Forelimb muscle (tissue), 1 donor: ENCODE results near the gene LNX1. TPM values are rescaled to one million over a fixed set of nuclear protein-coding genes. Genes with fewer than 3 reads are reported as not detected.
A peak's percentile ranks its signal among the peaks of the same experiment; 100 is the strongest.
"Not testable (repeated sequence)": the region's sequence is repeated elsewhere in the genome, so short reads cannot be mapped to it uniquely, and the experiment has no call there.

Source experiments
- DNase-seq: peaks from one replicate; pipeline ENCODE4 v3.0.0-alpha.2; 2013; ENCODE audit warnings: low read depth
- polyA plus RNA-seq: library from polyadenylated mRNA; unstranded; fragments of 120-200 nt; gene quantifications from one replicate; pipeline ENCODE4 v1.2.1, GENCODE V29; 2013; ENCODE audit not compliant: insufficient read length

Gene LNX1
- polyA plus RNA-seq, 1 donor: 4.2 TPM

- no peak for DNase-seq
Observed at GRCh38 chr4:53498706-53499105, 92.6 kb downstream of the LNX1 start.

- peak; percentile 63 for DNase-seq
Observed at GRCh38 chr4:53497487-53498244, 93.6 kb downstream of the LNX1 start.

GRCh38 chr4:53494851-53495250 lies 96.4 kb downstream of the LNX1 start:
- DNase-seq: no peak

- peak; percentile 72 for DNase-seq
Observed at GRCh38 chr4:53490965-53491622, 100.2 kb downstream of the LNX1 start.

GRCh38 chr4:53490161-53490956 lies 100.9 kb downstream of the LNX1 start:
- DNase-seq: no peak

GRCh38 chr4:53489279-53489889 lies 101.9 kb downstream of the LNX1 start:
- DNase-seq: no peak

- DNase-seq: no peak
Observed at GRCh38 chr4:53487766-53488165, 103.5 kb downstream of the LNX1 start.

- no peak for DNase-seq
Observed at GRCh38 chr4:53485658-53486040, 105.6 kb downstream of the LNX1 start.

- no peak for DNase-seq
Observed at GRCh38 chr4:53484911-53485657, 106.2 kb downstream of the LNX1 start.

- DNase-seq: no peak
Observed at GRCh38 chr4:53483250-53483649, 108.0 kb downstream of the LNX1 start.

- no peak for DNase-seq
Observed at GRCh38 chr4:53481586-53481985, 109.7 kb downstream of the LNX1 start.

- no peak for DNase-seq
Observed at GRCh38 chr4:53480909-53481308, 110.4 kb downstream of the LNX1 start.

- no peak for DNase-seq
Observed at GRCh38 chr4:53479736-53480525, 111.4 kb downstream of the LNX1 start.

GRCh38 chr4:53478671-53479456 lies 112.4 kb downstream of the LNX1 start:
- no peak for DNase-seq

GRCh38 chr4:53477636-53478035 lies 113.7 kb downstream of the LNX1 start:
- no peak for DNase-seq

GRCh38 chr4:53477038-53477565 lies 114.2 kb downstream of the LNX1 start:
- DNase-seq: no peak

GRCh38 chr4:53476232-53477037 lies 114.9 kb downstream of the LNX1 start:
- DNase-seq: no peak

- not testable (repeated sequence) for DNase-seq
Observed at GRCh38 chr4:53466576-53466975, 124.7 kb downstream of the LNX1 start.

- no peak for DNase-seq
Observed at GRCh38 chr4:53465891-53466290, 125.4 kb downstream of the LNX1 start.
